ENCODE data around the gene NDFIP1. TPM values are rescaled to one million over a fixed set of nuclear protein-coding genes. Genes with fewer than 3 reads are reported as not detected.
"Not testable (repeated sequence)": the region's sequence is repeated elsewhere in the genome, so short reads cannot be mapped to it uniquely, and the experiment has no call there.

The NDFIP1 gene
- total and polyA plus RNA-seq, 12 donors = 26.7 to 313 (median 89.2) TPM

DNA sequence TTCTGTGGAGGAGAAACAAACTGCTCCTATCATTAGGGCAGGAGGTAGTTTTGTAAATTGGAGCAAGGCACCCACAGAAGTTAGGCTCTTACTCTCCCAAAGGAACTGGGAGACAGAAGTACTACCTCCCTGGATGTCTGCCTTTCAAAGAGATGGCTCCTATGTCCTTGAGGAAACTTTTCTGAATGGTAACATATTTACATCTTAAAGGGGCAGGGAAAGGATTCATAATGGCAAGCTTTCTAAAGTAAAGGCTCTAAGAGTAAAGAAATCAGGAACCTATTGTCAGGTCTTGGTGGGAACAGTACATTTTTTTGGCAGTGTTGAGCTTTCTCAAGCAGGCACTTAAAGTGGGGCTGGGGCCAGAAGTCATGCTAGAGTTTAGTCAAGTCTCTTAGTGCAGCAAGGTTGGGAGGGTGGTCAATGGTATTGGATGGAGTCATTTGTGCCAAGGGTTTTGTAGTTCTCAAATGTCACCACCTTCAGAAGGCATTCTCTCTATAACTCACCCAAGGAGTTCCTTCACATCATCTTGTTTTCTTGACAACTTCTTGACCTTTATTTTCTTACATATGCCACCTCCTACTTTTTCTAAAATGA lies 26.3 kb upstream of the NDFIP1 start:
- no peak overlapping the region for H3K27ac ChIP-seq
- TF ChIP-seq, protein P1, sequence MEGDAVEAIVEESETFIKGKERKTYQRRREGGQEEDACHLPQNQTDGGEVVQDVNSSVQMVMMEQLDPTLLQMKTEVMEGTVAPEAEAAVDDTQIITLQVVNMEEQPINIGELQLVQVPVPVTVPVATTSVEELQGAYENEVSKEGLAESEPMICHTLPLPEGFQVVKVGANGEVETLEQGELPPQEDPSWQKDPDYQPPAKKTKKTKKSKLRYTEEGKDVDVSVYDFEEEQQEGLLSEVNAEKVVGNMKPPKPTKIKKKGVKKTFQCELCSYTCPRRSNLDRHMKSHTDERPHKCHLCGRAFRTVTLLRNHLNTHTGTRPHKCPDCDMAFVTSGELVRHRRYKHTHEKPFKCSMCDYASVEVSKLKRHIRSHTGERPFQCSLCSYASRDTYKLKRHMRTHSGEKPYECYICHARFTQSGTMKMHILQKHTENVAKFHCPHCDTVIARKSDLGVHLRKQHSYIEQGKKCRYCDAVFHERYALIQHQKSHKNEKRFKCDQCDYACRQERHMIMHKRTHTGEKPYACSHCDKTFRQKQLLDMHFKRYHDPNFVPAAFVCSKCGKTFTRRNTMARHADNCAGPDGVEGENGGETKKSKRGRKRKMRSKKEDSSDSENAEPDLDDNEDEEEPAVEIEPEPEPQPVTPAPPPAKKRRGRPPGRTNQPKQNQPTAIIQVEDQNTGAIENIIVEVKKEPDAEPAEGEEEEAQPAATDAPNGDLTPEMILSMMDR (IDR thresholded peaks at IDR 0.05) = no peak
- no peak for TF ChIP-seq POLR2A (IDR thresholded peaks at IDR 0.05)
- H3K9me3 ChIP-seq (replicated peaks in 1 of 3) = no peaks in the 10 kb centered on the region
- H3K4me1 ChIP-seq (replicated peaks in 1 of 2) = no peaks in the 10 kb centered on the region
- no peak overlapping the region for H3K4me3 ChIP-seq
- intact Hi-C loops (cut with DNase I) = no loop called here
- no peaks in the 10 kb centered on the region for H3K36me3 ChIP-seq (replicated peaks in 1 of 2)
- no peaks in the 10 kb centered on the region for H3K27me3 ChIP-seq
- no peak for DNase-seq

GRCh38 chr5:142086229-142086628 lies 22.4 kb upstream of the NDFIP1 start:
- TF ChIP-seq, protein P1 (IDR thresholded peaks at IDR 0.05) = no peak
- no peak for TF ChIP-seq POLR2A (IDR thresholded peaks at IDR 0.05)
- H3K27me3 ChIP-seq = no peaks in the 10 kb centered on the region

DNA sequence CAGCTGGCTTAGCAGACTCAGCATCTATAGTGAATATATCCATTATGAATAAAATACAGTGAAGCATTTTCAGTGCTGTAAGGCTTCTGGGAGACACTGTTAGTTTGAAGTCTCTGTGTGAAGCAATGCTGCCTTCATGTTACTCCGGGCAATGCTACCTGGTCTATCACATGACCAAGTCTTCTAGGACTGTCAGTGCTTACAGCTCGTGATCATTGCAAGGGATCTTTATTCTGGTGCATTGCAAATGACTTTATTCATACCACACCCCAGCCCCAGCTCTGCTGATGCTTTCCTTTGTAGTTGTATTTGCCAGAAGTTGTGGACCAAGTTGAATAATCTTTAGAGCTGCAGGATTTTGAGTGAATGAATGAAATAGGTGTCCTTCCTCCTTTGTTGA lies 21.9 kb upstream of the NDFIP1 start:
- H3K27ac ChIP-seq = no peak overlapping the region
- no peak for TF ChIP-seq POLR2A (IDR thresholded peaks at IDR 0.05)
- TF ChIP-seq, protein P1 (IDR thresholded peaks at IDR 0.05) = no peak
- H3K27me3 ChIP-seq = no peaks in the 10 kb centered on the region
- 76 to 92% (median 83%) methylated on average over 2 of the region's 2 CpGs for WGBS, 4 donors
- H3K36me3 ChIP-seq (replicated peaks in 1 of 2) = no peaks in the 10 kb centered on the region
- no peaks in the 10 kb centered on the region for H3K9me3 ChIP-seq (replicated peaks in 1 of 3)
- intact Hi-C loops (cut with DNase I) = no loop called here
- no peak for DNase-seq
- H3K4me3 ChIP-seq = no peak overlapping the region
- no peaks in the 10 kb centered on the region for H3K4me1 ChIP-seq (replicated peaks in 1 of 2)

More at GRCh38 chr5:142086229-142086628, 22.4 kb upstream of the NDFIP1 start:
- Histone ChIP-seq H3K4me1 (replicated peaks in 1 of 2) (no peaks in the 10 kb centered on the region), H3K36me3 (replicated peaks in 1 of 2) (no peaks in the 10 kb centered on the region), H3K27ac (no peak overlapping the region), H3K9me3 (replicated peaks in 1 of 3) (no peaks in the 10 kb centered on the region), H3K4me3 (no peak overlapping the region)
- intact Hi-C loops (cut with DNase I) = no loop called here
- DNase-seq = no peak

DNA sequence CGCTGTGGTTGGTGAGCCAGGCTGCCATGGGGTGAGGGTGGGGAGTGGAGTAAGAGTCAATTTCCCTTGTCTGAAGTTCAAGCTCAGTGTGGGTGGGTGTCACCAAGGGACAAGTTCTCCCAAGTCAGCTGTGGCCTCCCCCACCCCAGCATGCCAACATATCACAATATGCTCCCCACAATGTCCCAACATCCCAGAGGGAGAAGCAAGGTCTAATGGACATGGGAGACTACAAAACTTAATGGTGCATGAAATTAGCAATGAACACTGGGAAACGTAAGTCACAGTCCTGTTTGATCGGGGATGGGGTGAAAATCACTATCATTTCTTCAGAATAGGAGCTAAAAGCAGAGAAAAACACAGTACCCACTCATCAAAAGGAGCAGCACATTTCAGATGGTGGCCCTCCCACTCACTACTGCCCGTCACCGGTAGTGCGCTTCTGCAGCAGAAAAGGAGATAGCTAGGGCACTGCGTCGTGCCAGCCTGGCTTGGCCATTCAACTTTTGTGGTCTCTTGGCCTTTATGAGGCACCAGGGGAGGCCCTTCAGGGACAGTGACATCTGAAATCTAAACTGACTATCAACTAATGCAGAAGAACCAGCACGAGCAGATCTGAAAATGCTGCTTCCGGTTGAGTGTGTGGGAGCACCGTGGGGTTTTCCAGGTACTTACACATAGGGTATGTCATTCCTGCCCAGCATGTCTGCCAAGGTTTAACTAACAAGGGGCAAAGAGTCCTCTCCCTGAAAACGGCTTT lies 20.5 kb upstream of the NDFIP1 start:
- Histone ChIP-seq H3K27ac (no peak overlapping the region), H3K36me3 (replicated peaks in 1 of 2) (no peaks in the 10 kb centered on the region), H3K4me1 (replicated peaks in 1 of 2) (no peaks in the 10 kb centered on the region), H3K9me3 (replicated peaks in 1 of 3) (no peaks in the 10 kb centered on the region), H3K27me3 (no peaks in the 10 kb centered on the region), H3K4me3 (no peak overlapping the region)
- no peak for TF ChIP-seq POLR2A (IDR thresholded peaks at IDR 0.05)
- TF ChIP-seq, protein P1 (IDR thresholded peaks at IDR 0.05) = no peak
- intact Hi-C loops (cut with DNase I) = no loop called here
- no peak for DNase-seq
- WGBS, 4 donors = 90 to 93% (median 91%) methylated on average over 11 to 12 of the region's 12 CpGs

DNA sequence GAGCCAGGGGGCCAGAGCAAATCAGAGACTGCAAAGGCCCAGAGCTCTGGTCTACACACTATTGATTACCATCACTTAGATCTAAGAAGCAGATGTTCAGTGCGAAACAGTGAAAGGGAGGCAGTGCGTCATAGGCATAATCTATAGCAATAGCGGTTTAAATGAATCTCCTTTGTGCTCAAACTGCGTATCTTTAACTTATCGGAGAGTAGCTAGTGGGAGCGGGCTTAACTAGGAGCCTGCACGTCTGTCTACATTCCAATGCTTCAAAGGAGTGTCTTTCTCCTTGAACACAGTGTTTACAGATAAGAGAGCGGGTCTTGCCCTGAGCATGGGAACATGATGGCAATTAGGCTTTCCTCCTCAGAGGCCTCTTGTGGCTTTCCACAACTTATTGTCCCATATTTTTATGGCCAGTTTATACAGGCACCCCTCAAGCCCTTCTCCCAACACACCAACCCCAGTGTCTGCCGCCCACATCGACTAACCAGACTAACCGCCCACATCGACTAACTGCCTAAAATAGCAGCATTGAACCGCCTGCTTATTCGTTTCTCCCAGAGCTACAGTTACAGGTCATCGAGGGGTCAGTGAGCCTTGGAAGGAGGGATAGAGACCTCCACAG lies 19.6 kb upstream of the NDFIP1 start:
- 65 to 69% (median 67%) methylated on average over 15 of the region's 15 CpGs for WGBS, 4 donors
- H3K27me3 ChIP-seq; H3K27ac ChIP-seq; H3K4me3 ChIP-seq; DNase-seq; H3K9me3 ChIP-seq (replicated peaks in 1 of 3); H3K4me1 ChIP-seq (replicated peaks in 1 of 2); intact Hi-C loops (cut with DNase I); H3K36me3 ChIP-seq (replicated peaks in 1 of 2): not testable (repeated sequence)

Measured in adrenal gland (tissue), 12 donors.